Mesenchymal stem cell (in vitro differentiated cells and primary cell): ENCODE results near the gene ERVH48-1.
A peak's percentile ranks its signal among the peaks of the same experiment; 100 is the strongest.
"Not testable (repeated sequence)": the region's sequence is repeated elsewhere in the genome, so short reads cannot be mapped to it uniquely, and the experiment has no call there.

Experiments
- DNase-seq: peaks from one replicate; pipeline ENCODE4 v3.0.0-alpha.2; 2013
- H2AFZ ChIP-seq: one replicate; pipeline ENCODE4 v1.6.1; 2013; ENCODE audit warnings: low read depth, mild to moderate bottlenecking, control low read depth, inconsistent platforms, low read length, moderate library complexity
- H2AK5ac ChIP-seq: 2 replicates; pipeline ENCODE4 v1.6.1; 2013; ENCODE audit warnings: low read length, moderate library complexity, mild to moderate bottlenecking, inconsistent platforms; ENCODE audit not compliant: severe bottlenecking
- H2BK120ac ChIP-seq: one replicate; pipeline ENCODE4 v1.6.1; 2013; ENCODE audit warnings: low read depth, mild to moderate bottlenecking, inconsistent platforms, low read length, moderate library complexity
- H2BK12ac ChIP-seq, 2 experiments: one replicate each; pipeline ENCODE4 v1.6.1; 2013; ENCODE audit warnings: inconsistent platforms in 2 of 2, low read length in 2 of 2, mild to moderate bottlenecking in 2 of 2, moderate library complexity in 2 of 2, control low read depth in 1 of 2
- H2BK15ac ChIP-seq: one replicate; pipeline ENCODE4 v1.6.1; 2013; ENCODE audit warnings: mild to moderate bottlenecking, low read depth, inconsistent platforms; ENCODE audit not compliant: poor library complexity, severe bottlenecking
- H2BK5ac ChIP-seq: 2 replicates; pipeline ENCODE4 v1.6.1; 2013; ENCODE audit warnings: low read depth, mild to moderate bottlenecking, low read length, control low read depth, inconsistent platforms; ENCODE audit not compliant: poor library complexity, severe bottlenecking
- H3K14ac ChIP-seq, 2 experiments: one replicate each; pipeline ENCODE4 v1.6.1; 2013; ENCODE audit warnings: inconsistent platforms in 2 of 2, low read length in 2 of 2, control low read depth in 1 of 2, mild to moderate bottlenecking in 1 of 2, moderate library complexity in 1 of 2
- H3K18ac ChIP-seq, 2 experiments: one replicate each; pipeline ENCODE4 v1.6.1; 2013; ENCODE audit warnings: inconsistent platforms in 2 of 2, low read length in 2 of 2, control low read depth in 1 of 2, low read depth in 1 of 2, mild to moderate bottlenecking in 1 of 2
- H3K23ac ChIP-seq, 2 experiments: one replicate each; pipeline ENCODE4 v1.6.1; 2013; ENCODE audit warnings: inconsistent platforms in 2 of 2, low read length in 2 of 2, mild to moderate bottlenecking in 2 of 2, moderate library complexity in 2 of 2, control low read depth in 1 of 2
- H3K27ac ChIP-seq: 2 replicates; pipeline ENCODE4 v1.5.1; 2013; ENCODE audit warnings: mild to moderate bottlenecking, moderate library complexity, low read length, control low read depth, inconsistent platforms; ENCODE audit not compliant: poor library complexity, severe bottlenecking
- H3K27me3 ChIP-seq, 2 experiments: 2 replicates each; pipeline versions ENCODE4 v1.6.1 to v1.7.0; 2013; ENCODE audit warnings: low read length in 2 of 2, mild to moderate bottlenecking in 2 of 2, moderate library complexity in 2 of 2, control low read depth in 1 of 2, inconsistent platforms in 1 of 2; ENCODE audit not compliant: control insufficient read depth in 1 of 2, insufficient read depth in 1 of 2
- H3K36me3 ChIP-seq, 2 experiments: 2 replicates each; pipeline versions ENCODE4 v1.6.1 to v1.7.0; 2013; ENCODE audit warnings: low read length in 2 of 2, control low read depth in 1 of 2, inconsistent platforms in 1 of 2, low read depth in 1 of 2, mild to moderate bottlenecking in 1 of 2; ENCODE audit not compliant: insufficient read depth in 2 of 2, control insufficient read depth in 1 of 2
- H3K4ac ChIP-seq, 2 experiments: one replicate each; pipeline ENCODE4 v1.6.1; 2013; ENCODE audit warnings: inconsistent platforms in 2 of 2, low read length in 2 of 2, mild to moderate bottlenecking in 2 of 2, moderate library complexity in 2 of 2, control low read depth in 1 of 2, low read depth in 1 of 2
- H3K4me1 ChIP-seq: 2 replicates; pipeline ENCODE4 v1.6.1; 2013; ENCODE audit warnings: low read depth, low read length, control low read depth; ENCODE audit not compliant: control insufficient read depth, insufficient read depth
- H3K4me2 ChIP-seq: 2 replicates; pipeline ENCODE4 v1.6.1; 2013; ENCODE audit warnings: low read length, mild to moderate bottlenecking, inconsistent platforms; ENCODE audit not compliant: poor library complexity, severe bottlenecking
- H3K4me3 ChIP-seq, 2 experiments: 2 replicates each; pipeline versions ENCODE4 v1.5.1 to v1.7.0; 2013; ENCODE audit warnings: low read length in 2 of 2, mild to moderate bottlenecking in 2 of 2, control low read depth in 1 of 2, low read depth in 1 of 2; ENCODE audit not compliant: insufficient read depth in 1 of 2
- H3K79me1 ChIP-seq: replicated peaks from 2 replicates; pipeline ENCODE4 v1.6.1; 2013; ENCODE audit warnings: mild to moderate bottlenecking, control low read depth, low read length, inconsistent platforms; ENCODE audit not compliant: poor library complexity, severe bottlenecking
- H3K9ac ChIP-seq: 2 replicates; pipeline ENCODE4 v1.7.0; 2013; ENCODE audit warnings: mild to moderate bottlenecking, low read length, moderate library complexity
- H3K9me3 ChIP-seq: 2 replicates; pipeline ENCODE4 v1.7.0; 2013; ENCODE audit warnings: mild to moderate bottlenecking, low read length; ENCODE audit not compliant: control insufficient read depth
- H4K8ac ChIP-seq: one replicate; pipeline ENCODE4 v1.6.1; 2013; ENCODE audit warnings: inconsistent platforms, mild to moderate bottlenecking, low read length, moderate library complexity
- H4K91ac ChIP-seq: one replicate; pipeline ENCODE4 v1.6.1; 2013; ENCODE audit warnings: mild to moderate bottlenecking, low read length, inconsistent platforms
- WGBS: methylation state at CpG from one replicate; pipeline ENCODE4 v1.1.7; 2013; ENCODE audit warnings: mixed read lengths; 5-methylcytosine and 5-hydroxymethylcytosine counted together

ERVH48-1 gene

GRCh38 chr21:42938606-42938995, 13.2 kb upstream of the ERVH48-1 start:
- H2BK12ac ChIP-seq, H3K4me2 ChIP-seq, H2BK120ac ChIP-seq, H3K36me3 ChIP-seq, H3K14ac ChIP-seq, H3K4me3 ChIP-seq, H3K9me3 ChIP-seq, H3K79me1 ChIP-seq, H2BK15ac ChIP-seq, H4K8ac ChIP-seq, H3K27ac ChIP-seq, H4K91ac ChIP-seq, H3K18ac ChIP-seq, H2BK5ac ChIP-seq, H2AFZ ChIP-seq, H3K23ac ChIP-seq, H3K4ac ChIP-seq, H3K4me1 ChIP-seq, DNase-seq, H3K27me3 ChIP-seq, H3K9ac ChIP-seq: not testable (repeated sequence)
- peak overlapping the region; percentile 73 for H2AK5ac ChIP-seq
- WGBS = 95% methylated on average over 4 of the region's 6 CpGs

- Histone ChIP-seq H3K4me3 (no peak overlapping the region), H2BK15ac (no peak overlapping the region), H3K23ac (no peak overlapping the region), H3K4ac (no peak overlapping the region), H2AFZ (no peak overlapping the region), H3K9ac (no peak overlapping the region), H4K8ac (no peak overlapping the region), H3K18ac (no peak overlapping the region), H3K27ac (no peak overlapping the region), H3K4me1 (peaks cover 6% of the 10 kb centered on the region), H3K14ac (no peak overlapping the region), H3K9me3 (no peaks in the 10 kb centered on the region), H3K27me3 (no peaks in the 10 kb centered on the region), H3K4me2 (no peak overlapping the region), H2BK12ac (no peak overlapping the region), H3K36me3 (no peaks in the 10 kb centered on the region), H2AK5ac (no peak overlapping the region), H2BK5ac (no peak overlapping the region), H4K91ac (no peak overlapping the region), H2BK120ac (no peak overlapping the region), H3K79me1 (no peaks in the 10 kb centered on the region)
- DNase-seq = no peak
- WGBS = 92% methylated on average over 21 of the region's 21 CpGs
Measured at GRCh38 chr21:42937960-42938605, 12.7 kb upstream of the ERVH48-1 start.

GRCh38 chr21:42937034-42937940, 11.9 kb upstream of the ERVH48-1 start:
- not testable (repeated sequence) for H3K4me2 ChIP-seq, H3K4me3 ChIP-seq, H3K27ac ChIP-seq, H4K8ac ChIP-seq, H3K27me3 ChIP-seq, H3K4me1 ChIP-seq, H3K36me3 ChIP-seq, H2BK120ac ChIP-seq, H2BK12ac ChIP-seq, H2BK5ac ChIP-seq, H3K23ac ChIP-seq, H3K14ac ChIP-seq, H3K4ac ChIP-seq, H3K9me3 ChIP-seq, H2BK15ac ChIP-seq, H2AFZ ChIP-seq, H3K79me1 ChIP-seq, H4K91ac ChIP-seq, H3K9ac ChIP-seq, H2AK5ac ChIP-seq, H3K18ac ChIP-seq, DNase-seq
- 25% methylated on average over 15 of the region's 16 CpGs for WGBS

- not testable (repeated sequence) for H3K14ac ChIP-seq, H2BK120ac ChIP-seq, H3K4me2 ChIP-seq, H3K4ac ChIP-seq, H3K23ac ChIP-seq, H3K4me3 ChIP-seq, H3K9me3 ChIP-seq, H4K91ac ChIP-seq, H3K4me1 ChIP-seq, H2BK12ac ChIP-seq, H3K18ac ChIP-seq, H3K79me1 ChIP-seq, H4K8ac ChIP-seq, DNase-seq, H2AFZ ChIP-seq, H2BK5ac ChIP-seq, H3K36me3 ChIP-seq, H2BK15ac ChIP-seq, H3K27ac ChIP-seq, H3K27me3 ChIP-seq, H3K9ac ChIP-seq, H2AK5ac ChIP-seq
- WGBS = 54% methylated on average over 5 of the region's 5 CpGs
Measured at GRCh38 chr21:42936360-42936759, 10.9 kb upstream of the ERVH48-1 start.
